ENCODE results near the gene HEATR5A.
A peak's percentile ranks its signal among the peaks of the same experiment; 100 is the strongest.
"Not testable (repeated sequence)": the region's sequence is repeated elsewhere in the genome, so short reads cannot be mapped to it uniquely, and the experiment has no call there.

The HEATR5A gene

GRCh38 chr14:31420319-31421111 is at the start of gene HEATR5A:
TSS of gene HEATR5A (minus strand) at chr14:31420550. CDS start at chr14:31402975, 17,575 bp downstream.
- DNase-seq (ENCODE audit: low spot score), result peak; percentile 94

- DNase-seq (ENCODE audit: low spot score), result no peak
Observed at GRCh38 chr14:31466554-31466953, 46.2 kb upstream of the HEATR5A start.

- DNase-seq (ENCODE audit: low spot score), result no peak
Observed at GRCh38 chr14:31465111-31465510, 44.8 kb upstream of the HEATR5A start.

- not testable (repeated sequence) for DNase-seq (ENCODE audit: low spot score)
Observed at GRCh38 chr14:31462450-31462849, 42.1 kb upstream of the HEATR5A start.

GRCh38 chr14:31461545-31461944 is 41.2 kb upstream of the HEATR5A start:
- no peak for DNase-seq (ENCODE audit: low spot score)

GRCh38 chr14:31457665-31458659 is 37.6 kb upstream of the HEATR5A start:
- DNase-seq (ENCODE audit: low spot score), result no peak

DNA sequence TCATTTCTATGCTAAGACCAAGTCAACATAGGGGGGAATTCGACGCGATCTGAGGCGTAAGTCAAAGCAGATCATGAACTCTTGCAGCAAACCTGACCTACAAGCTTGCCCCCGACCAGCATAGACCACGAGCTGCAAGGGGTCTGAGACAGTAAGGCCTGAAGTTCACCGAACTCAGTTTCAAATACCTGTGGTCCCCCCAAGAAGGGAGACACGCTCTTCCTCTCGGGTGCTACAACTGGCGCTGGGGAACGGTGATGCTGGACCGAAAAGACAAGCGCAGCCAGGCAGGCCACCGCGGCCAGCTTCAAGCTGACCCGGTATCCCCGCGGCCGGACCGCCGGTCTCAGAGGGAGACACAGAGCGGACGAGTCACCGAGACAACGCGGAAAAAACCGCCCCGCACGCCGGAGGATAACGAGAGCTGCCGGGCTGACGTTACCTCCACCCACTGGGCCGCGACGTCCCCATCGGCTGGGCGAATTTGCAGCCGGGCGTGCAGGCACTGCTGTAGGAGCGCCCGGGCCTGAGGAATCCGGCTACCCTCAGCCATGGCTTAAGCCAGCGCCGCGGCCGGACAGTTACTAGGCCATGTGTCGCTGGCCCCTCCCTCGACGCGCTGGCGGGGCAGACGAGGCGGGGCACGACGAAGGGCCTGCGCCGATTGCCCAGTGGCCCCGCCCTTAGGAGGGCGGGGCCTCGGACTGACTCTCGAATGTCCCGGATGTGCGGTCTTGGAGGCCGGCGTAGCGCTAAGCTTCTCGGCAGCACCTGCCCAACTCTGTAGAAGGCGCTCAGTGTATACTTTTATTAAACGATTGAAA is 36.7 kb upstream of the HEATR5A start, which contains the start of gene DTD2:
Gene DTD2 (minus strand): TSS at position 666 of the 824 bp plus-strand sequence. CDS start 113 bp downstream, at position 553.
- peak; percentile 97 for DNase-seq (ENCODE audit: low spot score)

DNA sequence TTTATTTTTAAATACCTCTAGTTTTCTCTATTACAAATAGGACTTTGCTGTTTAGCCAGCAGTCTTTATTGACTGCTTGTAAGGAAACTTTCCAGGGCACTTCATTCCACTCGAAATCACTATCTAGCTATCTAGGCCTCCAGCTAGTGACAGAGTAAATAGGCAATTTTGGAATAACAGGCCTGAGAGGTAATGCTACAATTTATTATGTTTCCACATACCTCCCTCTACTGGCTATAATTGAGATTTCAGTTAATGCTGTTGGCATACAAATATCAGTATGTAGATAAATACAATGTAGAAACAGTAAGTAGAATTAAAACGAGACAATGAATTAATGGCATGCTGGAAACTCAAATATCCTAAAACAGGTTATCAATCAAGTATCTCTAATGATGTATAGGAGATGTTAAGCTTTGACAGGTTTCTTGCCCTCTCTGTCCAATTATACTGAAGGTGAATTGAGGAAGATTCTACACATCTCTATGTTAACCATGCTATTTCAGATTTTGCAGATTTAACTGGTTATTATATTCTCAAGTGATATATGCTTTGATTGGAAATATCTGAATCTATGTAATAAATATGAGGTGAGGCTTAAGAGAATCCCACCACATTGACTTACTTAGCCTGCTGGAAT is 29.7 kb upstream of the HEATR5A start:
- DNase-seq (ENCODE audit: low spot score), result peak; percentile 54

- no peak for DNase-seq (ENCODE audit: low spot score)
Observed at GRCh38 chr14:31449136-31449535, 28.8 kb upstream of the HEATR5A start.

DNA sequence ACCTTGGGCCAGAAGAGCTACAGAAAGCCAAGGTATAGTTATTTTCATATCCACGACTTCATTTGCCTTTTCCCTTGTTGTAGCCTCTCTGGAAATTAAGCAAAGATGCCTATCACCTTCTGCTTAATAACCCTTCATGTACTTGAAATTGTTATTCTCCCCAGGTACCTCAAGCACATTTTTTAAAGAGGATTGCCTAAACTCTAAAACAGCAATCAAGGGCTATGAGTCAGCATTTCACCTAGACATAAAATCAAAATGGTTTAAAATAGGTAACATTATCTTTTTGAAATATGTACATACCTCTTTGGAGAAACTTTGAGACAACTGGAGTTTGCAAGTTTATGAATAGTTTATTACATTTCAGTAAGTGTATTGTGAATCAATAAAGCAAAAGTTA is 25.4 kb upstream of the HEATR5A start:
- DNase-seq (ENCODE audit: low spot score), result no peak

DNA sequence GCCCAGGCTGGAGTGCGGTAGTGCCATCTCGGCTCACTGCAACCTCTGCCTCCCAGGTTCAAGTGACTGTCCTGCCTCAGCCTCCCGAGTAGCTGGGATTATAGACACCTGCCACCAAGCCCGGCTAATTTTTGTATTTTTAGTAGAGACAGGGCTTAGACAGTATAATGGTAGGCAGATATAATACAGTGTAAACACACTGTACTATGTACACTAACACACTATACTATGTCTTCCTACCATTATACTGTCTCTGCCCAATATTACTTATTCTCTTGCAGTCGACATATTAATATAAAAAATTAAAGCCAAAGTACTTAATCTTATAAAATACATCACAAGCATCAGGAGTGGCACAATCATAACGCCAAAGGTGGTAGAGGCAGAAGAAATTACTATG is 21.9 kb upstream of the HEATR5A start:
- DNase-seq (ENCODE audit: low spot score), result no peak

DNA sequence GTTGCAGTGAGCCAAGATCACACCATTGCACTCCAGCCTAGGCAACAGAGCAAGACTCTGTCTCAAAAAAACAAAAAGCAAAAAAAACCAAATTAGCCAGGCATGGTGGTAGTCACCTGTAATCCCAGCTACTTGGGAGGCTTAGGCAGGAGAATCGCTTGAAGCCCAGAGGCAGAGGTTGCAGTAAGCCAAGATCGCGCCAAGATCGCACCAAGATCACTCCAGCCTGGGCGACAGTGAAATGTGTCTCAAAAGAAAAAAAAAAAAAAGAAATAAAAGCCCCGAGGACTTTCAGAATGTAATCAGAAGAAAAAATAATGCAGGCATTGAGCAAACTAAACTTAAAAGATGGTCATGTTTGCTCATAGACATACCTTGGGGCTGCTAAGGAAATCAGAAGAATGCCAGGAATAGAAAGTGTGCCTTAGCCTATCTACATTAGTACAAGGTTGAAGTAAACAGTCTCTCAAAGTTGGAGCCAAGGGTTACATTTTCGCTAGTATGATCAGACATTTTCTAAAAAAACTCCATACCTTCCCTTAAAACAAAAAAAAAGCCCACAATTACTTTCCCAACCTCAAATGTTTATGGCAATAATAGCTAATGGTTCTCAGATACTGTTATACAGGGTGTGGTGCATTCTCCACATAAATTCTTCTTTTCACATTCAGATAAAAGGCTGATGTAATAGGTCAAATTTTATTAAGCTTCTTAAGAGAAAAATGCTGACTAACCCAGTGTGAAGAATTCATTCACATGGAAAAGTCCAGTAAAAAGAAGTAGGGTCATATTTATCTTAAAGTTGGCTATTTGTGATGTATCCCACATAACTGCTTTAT is 21.1 kb upstream of the HEATR5A start:
- DNase-seq (ENCODE audit: low spot score), result peak; percentile 20

DNA sequence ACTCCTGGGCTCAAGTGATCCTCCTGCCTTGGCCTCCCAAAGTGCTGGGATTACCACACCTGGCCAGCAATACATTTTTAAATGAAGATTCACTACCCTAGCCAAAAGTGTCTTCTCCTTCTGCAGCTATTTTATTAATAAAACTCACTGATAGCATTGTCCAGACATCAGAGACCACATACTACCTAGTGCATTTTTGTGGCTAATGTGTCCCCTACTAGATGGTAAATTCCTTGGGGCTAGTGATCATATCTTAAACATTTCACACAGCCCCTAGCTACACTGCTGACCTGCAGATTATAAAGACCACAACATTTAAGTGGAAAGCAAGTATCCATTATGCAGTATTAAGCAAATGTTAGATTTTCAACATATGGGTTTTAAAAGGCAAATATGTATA is 19.9 kb upstream of the HEATR5A start:
- no peak for DNase-seq (ENCODE audit: low spot score)

- no peak for DNase-seq (ENCODE audit: low spot score)
Observed at GRCh38 chr14:31439561-31439960, 19.2 kb upstream of the HEATR5A start.

- DNase-seq (ENCODE audit: low spot score), result not testable (repeated sequence)
Observed at GRCh38 chr14:31437045-31437691, 16.8 kb upstream of the HEATR5A start.

DNA sequence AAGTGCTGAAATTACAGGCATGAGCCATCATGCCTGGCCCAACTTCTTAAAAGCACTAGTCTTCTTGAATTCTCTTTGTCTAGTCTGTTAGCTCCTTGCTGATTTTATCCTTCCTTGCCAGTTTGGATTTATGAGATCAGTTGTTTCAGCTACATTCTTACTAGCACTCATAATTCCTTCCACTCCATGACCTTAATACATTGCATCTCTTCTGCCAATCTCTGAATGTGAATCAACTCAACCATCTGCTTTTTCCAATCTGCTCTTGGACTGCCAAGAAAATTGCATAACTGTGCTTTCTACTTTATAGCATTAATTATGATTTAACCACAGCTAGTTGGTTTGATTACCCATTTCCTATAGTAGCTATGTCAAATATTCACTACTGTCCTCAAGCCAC is 14.9 kb upstream of the HEATR5A start:
- DNase-seq (ENCODE audit: low spot score), result no peak

DNA sequence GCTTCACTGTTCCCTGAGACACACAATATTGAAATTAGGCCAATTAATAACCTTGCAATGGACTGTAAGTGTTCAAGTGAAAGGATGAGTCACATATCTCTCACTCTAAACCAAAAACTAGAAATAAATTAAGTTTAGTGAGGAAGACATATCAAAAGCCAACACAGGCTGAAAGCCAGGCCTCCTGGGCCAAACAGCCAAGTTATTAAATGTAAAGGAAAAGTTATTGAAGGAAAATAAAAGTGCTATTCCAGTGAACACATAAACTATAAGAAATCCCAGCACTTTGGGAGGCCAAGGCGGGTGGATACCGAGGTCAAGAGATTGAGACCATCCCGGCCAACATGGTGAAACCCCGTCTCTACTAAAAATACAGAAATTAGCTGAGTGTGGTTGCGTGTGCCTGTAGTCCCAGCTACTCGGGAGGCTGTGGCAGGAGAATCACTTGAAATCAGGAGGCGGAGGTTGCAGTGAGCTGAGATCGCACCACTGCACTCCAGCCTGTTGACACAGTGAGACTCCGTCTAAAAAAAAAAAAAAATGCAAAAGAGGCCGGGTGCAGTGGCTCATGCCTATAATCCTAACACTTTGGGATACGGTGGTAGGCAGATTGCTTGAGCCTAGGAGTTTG is 10.4 kb upstream of the HEATR5A start:
- no peak for DNase-seq (ENCODE audit: low spot score)

- DNase-seq (ENCODE audit: low spot score), result no peak
Observed at GRCh38 chr14:31429791-31430190, 9.4 kb upstream of the HEATR5A start.

GRCh38 chr14:31428011-31428410 is 7.7 kb upstream of the HEATR5A start:
- DNase-seq (ENCODE audit: low spot score), result no peak
